ENCODE results near the gene P3R3URF.

The P3R3URF gene

GRCh38 chr1:46171871-46172270, 4.4 kb downstream of the P3R3URF start:
- Histone ChIP-seq H3K4me1 (no peaks in the 10 kb centered on the region), H3K36me3 (no peaks in the 10 kb centered on the region), H3K27me3 (no peaks in the 10 kb centered on the region), H3K9me3 (no peaks in the 10 kb centered on the region), H3K4me3 (ENCODE audit: low read depth, low read length) (no peak overlapping the region)
- no peak for TF ChIP-seq CTCF (IDR thresholded peaks at IDR 0.05; ENCODE audit: low read depth, low read length)
- DNase-seq = no peak

- Histone ChIP-seq H3K4me3 (ENCODE audit: low read depth, low read length) (no peak overlapping the region), H3K36me3 (no peaks in the 10 kb centered on the region), H3K4me1 (no peaks in the 10 kb centered on the region), H3K27me3 (no peaks in the 10 kb centered on the region), H3K9me3 (no peaks in the 10 kb centered on the region)
- DNase-seq = no peak
- TF ChIP-seq CTCF (IDR thresholded peaks at IDR 0.05; ENCODE audit: low read depth, low read length) = no peak
These were observed 4.9 kb downstream of the P3R3URF start for GRCh38 chr1:46171351-46171750.

- Histone ChIP-seq H3K4me3 (ENCODE audit: low read depth, low read length) (no peak overlapping the region), H3K9me3 (no peaks in the 10 kb centered on the region)
- DNase-seq = no peak
These were observed 6.4 kb downstream of the P3R3URF start for GRCh38 chr1:46169811-46170454.

GRCh38 chr1:46168477-46168876, 7.8 kb downstream of the P3R3URF start:
- H3K9me3 ChIP-seq = no peaks in the 10 kb centered on the region
- H3K36me3 ChIP-seq = no peaks in the 10 kb centered on the region
- no peaks in the 10 kb centered on the region for H3K4me1 ChIP-seq
- H3K27me3 ChIP-seq = no peaks in the 10 kb centered on the region
- DNase-seq = no peak
- no peak for TF ChIP-seq CTCF (IDR thresholded peaks at IDR 0.05; ENCODE audit: low read depth, low read length)
- no peak overlapping the region for H3K4me3 ChIP-seq (ENCODE audit: low read depth, low read length)

More at GRCh38 chr1:46169811-46170454, 6.4 kb downstream of the P3R3URF start:
- Histone ChIP-seq H3K36me3 (no peaks in the 10 kb centered on the region), H3K27me3 (no peaks in the 10 kb centered on the region), H3K4me1 (no peaks in the 10 kb centered on the region)
- TF ChIP-seq CTCF (IDR thresholded peaks at IDR 0.05; ENCODE audit: low read depth, low read length) = no peak

GRCh38 chr1:46166521-46167462, 9.5 kb downstream of the P3R3URF start:
- no peaks in the 10 kb centered on the region for H3K4me1 ChIP-seq
- no peaks in the 10 kb centered on the region for H3K36me3 ChIP-seq
- no peaks in the 10 kb centered on the region for H3K27me3 ChIP-seq
- no peak overlapping the region for H3K4me3 ChIP-seq (ENCODE audit: low read depth, low read length)
- no peak for TF ChIP-seq CTCF (IDR thresholded peaks at IDR 0.05; ENCODE audit: low read depth, low read length)
- no peak for DNase-seq
- H3K9me3 ChIP-seq = no peaks in the 10 kb centered on the region

GRCh38 chr1:46160212-46160611, 16.1 kb downstream of the P3R3URF start:
- no peaks in the 10 kb centered on the region for H3K9me3 ChIP-seq
- H3K4me3 ChIP-seq (ENCODE audit: low read depth, low read length) = no peak overlapping the region
- DNase-seq = no peak
- no peaks in the 10 kb centered on the region for H3K4me1 ChIP-seq
- no peak for TF ChIP-seq CTCF (IDR thresholded peaks at IDR 0.05; ENCODE audit: low read depth, low read length)
- no peaks in the 10 kb centered on the region for H3K27me3 ChIP-seq
- H3K36me3 ChIP-seq = no peaks in the 10 kb centered on the region
